H9 (cell line): ENCODE data around the gene SORD. TPM values are rescaled to one million over a fixed set of nuclear protein-coding genes. Genes with fewer than 3 reads are reported as not detected.
"Not testable (repeated sequence)": the region's sequence is repeated elsewhere in the genome, so short reads cannot be mapped to it uniquely, and the experiment has no call there.

Source experiments
- DNase-seq: peaks from one replicate; pipeline ENCODE4 v3.0.0-alpha.2; 2017
- H2AFZ ChIP-seq: one replicate; pipeline ENCODE4 v1.6.1; 2013; ENCODE audit warnings: mild to moderate bottlenecking, low read length, control low read depth, moderate library complexity
- H2AK5ac ChIP-seq: 2 replicates; pipeline ENCODE4 v1.6.1; 2013; ENCODE audit warnings: low read length, control low read depth, mixed read lengths; ENCODE audit not compliant: insufficient read length
- H2BK120ac ChIP-seq: one replicate; pipeline ENCODE4 v1.6.1; 2013; ENCODE audit warnings: low read depth, mild to moderate bottlenecking, low read length, control low read depth, inconsistent platforms; ENCODE audit not compliant: poor library complexity, severe bottlenecking
- H2BK12ac ChIP-seq: 2 replicates; pipeline ENCODE4 v1.6.1; 2013; ENCODE audit warnings: low read length, control low read depth, mixed read lengths, low read depth; ENCODE audit not compliant: insufficient read length
- H2BK15ac ChIP-seq: 2 replicates; pipeline ENCODE4 v1.6.1; 2013; ENCODE audit warnings: low read depth, low read length, control low read depth
- H2BK20ac ChIP-seq: one replicate; pipeline ENCODE4 v1.6.1; 2013; ENCODE audit warnings: low read depth, mild to moderate bottlenecking, low read length, control low read depth, inconsistent platforms; ENCODE audit not compliant: poor library complexity, severe bottlenecking
- H2BK5ac ChIP-seq: 2 replicates; pipeline ENCODE4 v1.6.1; 2013; ENCODE audit warnings: low read length, control low read depth, mixed read lengths; ENCODE audit not compliant: insufficient read length
- H3K14ac ChIP-seq: 2 replicates; pipeline ENCODE4 v1.6.1; 2013; ENCODE audit warnings: low read length, control low read depth; ENCODE audit not compliant: insufficient read depth
- H3K18ac ChIP-seq: 2 replicates; pipeline ENCODE4 v1.6.1; 2013; ENCODE audit warnings: low read depth, mild to moderate bottlenecking, mixed read lengths, low read length, control low read depth; ENCODE audit not compliant: insufficient read length
- H3K23ac ChIP-seq: 2 replicates; pipeline ENCODE4 v1.6.1; 2013; ENCODE audit warnings: low read length, control low read depth, mixed read lengths, low read depth; ENCODE audit not compliant: insufficient read length
- H3K23me2 ChIP-seq: 2 replicates; pipeline ENCODE4 v1.6.1; 2013; ENCODE audit warnings: low read depth, mild to moderate bottlenecking, mixed read lengths, low read length, control low read depth; ENCODE audit not compliant: insufficient read length, poor library complexity, severe bottlenecking
- H3K27ac ChIP-seq: 2 replicates; pipeline ENCODE4 v1.5.1; 2013; ENCODE audit warnings: low read length, control low read depth, mixed read lengths, low read depth; ENCODE audit not compliant: insufficient read length
- H3K27me3 ChIP-seq: 2 replicates; pipeline ENCODE4 v1.6.1; 2013; ENCODE audit warnings: low read length, control low read depth, inconsistent platforms; ENCODE audit not compliant: insufficient read depth
- H3K4ac ChIP-seq: 2 replicates; pipeline ENCODE4 v1.6.1; 2013; ENCODE audit warnings: low read depth, mild to moderate bottlenecking, control low read depth, inconsistent platforms, low read length, moderate library complexity
- H3K4me1 ChIP-seq: 2 replicates; pipeline ENCODE4 v1.6.1; 2013; ENCODE audit warnings: low read length, control low read depth, inconsistent platforms; ENCODE audit not compliant: insufficient read depth
- H3K4me2 ChIP-seq: 2 replicates; pipeline ENCODE4 v1.6.1; 2013; ENCODE audit warnings: low read length, control low read depth, mixed read lengths; ENCODE audit not compliant: insufficient read length, insufficient read depth
- H3K56ac ChIP-seq: 2 replicates; pipeline ENCODE4 v1.6.1; 2013; ENCODE audit warnings: low read depth, mild to moderate bottlenecking, mixed read lengths, low read length, control low read depth; ENCODE audit not compliant: insufficient read length
- H3K79me1 ChIP-seq: 2 replicates; pipeline ENCODE4 v1.6.1; 2013; ENCODE audit warnings: low read depth, mild to moderate bottlenecking, moderate library complexity, low read length, control low read depth, inconsistent platforms; ENCODE audit not compliant: insufficient read depth, poor library complexity, severe bottlenecking
- H3K79me2 ChIP-seq: 2 replicates; pipeline ENCODE4 v1.6.1; 2013; ENCODE audit warnings: low read length, control low read depth, inconsistent platforms; ENCODE audit not compliant: insufficient read depth
- H3K9ac ChIP-seq: 2 replicates; pipeline ENCODE4 v1.6.1; 2013; ENCODE audit warnings: low read length, control low read depth, mixed read lengths; ENCODE audit not compliant: insufficient read length; ENCODE audit errors: extremely low read depth
- H3K9me3 ChIP-seq: one replicate; pipeline ENCODE4 v1.6.1; 2013; ENCODE audit warnings: low read depth, low read length, inconsistent platforms; ENCODE audit not compliant: control insufficient read depth
- H3T11ph ChIP-seq: one replicate; pipeline ENCODE4 v1.6.1; 2013; ENCODE audit warnings: mild to moderate bottlenecking, low read length, control low read depth, inconsistent platforms
- H4K20me1 ChIP-seq: one replicate; pipeline ENCODE4 v1.6.1; 2013; ENCODE audit not compliant: control insufficient read depth, insufficient read length, insufficient read depth
- H4K5ac ChIP-seq: 2 replicates; pipeline ENCODE4 v1.6.1; 2013; ENCODE audit warnings: low read depth, mild to moderate bottlenecking, mixed read lengths, low read length, control low read depth; ENCODE audit not compliant: insufficient read length
- H4K8ac ChIP-seq: replicated peaks from 2 replicates; pipeline ENCODE4 v1.6.1; 2013; ENCODE audit warnings: low read length, control low read depth, mixed read lengths, low read depth; ENCODE audit not compliant: insufficient read length
- H4K91ac ChIP-seq: 2 replicates; pipeline ENCODE4 v1.6.1; 2013; ENCODE audit warnings: low read depth, mild to moderate bottlenecking, moderate library complexity, mixed read lengths, low read length, control low read depth; ENCODE audit not compliant: insufficient read length
- H3K27ac Mint-ChIP-seq, 3 experiments: 2 replicates in 2 of 3; 3 replicates in 1 of 3; pipeline ENCODE4 v1.8.0; 2020 to 2021; ENCODE audit warnings: mixed read lengths in 3 of 3, mild to moderate bottlenecking in 1 of 3, moderate library complexity in 1 of 3
- H3K27me3 Mint-ChIP-seq: 2 replicates; pipeline ENCODE4 v1.8.0; 2021; ENCODE audit warnings: low read depth, mild to moderate bottlenecking, moderate library complexity, mixed read lengths
- H3K36me3 Mint-ChIP-seq, 3 experiments: 2 replicates in 2 of 3; 3 replicates in 1 of 3; pipeline ENCODE4 v1.8.0; 2020 to 2021; ENCODE audit warnings: low read depth in 3 of 3, mixed read lengths in 3 of 3; ENCODE audit not compliant: insufficient read depth in 1 of 3
- H3K4me1 Mint-ChIP-seq, 2 experiments: 2 replicates each; pipeline ENCODE4 v1.8.0; 2020; ENCODE audit warnings: mixed read lengths in 2 of 2
- H3K4me3 Mint-ChIP-seq, 2 experiments: 2 replicates in 1 of 2; 3 replicates in 1 of 2; pipeline ENCODE4 v1.8.0; 2020 to 2021; ENCODE audit warnings: mild to moderate bottlenecking in 2 of 2, mixed read lengths in 2 of 2, moderate library complexity in 1 of 2
- H3K9me3 Mint-ChIP-seq, 2 experiments: 2 replicates in 1 of 2; 3 replicates in 1 of 2; pipeline ENCODE4 v1.8.0; 2020; ENCODE audit warnings: mild to moderate bottlenecking in 2 of 2, mixed read lengths in 2 of 2, moderate library complexity in 1 of 2
- WGBS: extraction: QIAGEN DNeasy Blood & Tissue Kit; methylation state at CpG from one replicate; pipeline ENCODE4 v1.1.7; 2013; ENCODE audit warnings: missing lambda C conversion rate, low lambda C conversion rate, mixed read lengths; ENCODE audit not compliant: insufficient read length; ENCODE audit errors: extremely low coverage; 5-methylcytosine and 5-hydroxymethylcytosine counted together
- total RNA-seq: library from RNA; stranded (reverse); gene quantifications from 2 replicates; pipeline ENCODE4 v1.2.1, GENCODE V29; 2021

The SORD gene
- total RNA-seq, 1 experiment from 2014 or later = 35.2 TPM

- H2BK12ac ChIP-seq, H3K79me1 ChIP-seq, H4K8ac ChIP-seq, H2AK5ac ChIP-seq, H3K4me1 Mint-ChIP-seq, H3K4me1 ChIP-seq, H2BK15ac ChIP-seq, DNase-seq, H3K36me3 Mint-ChIP-seq, H3K27me3 Mint-ChIP-seq, H2BK20ac ChIP-seq, H3K9ac ChIP-seq, H3K23me2 ChIP-seq, H3K27me3 ChIP-seq, H3K27ac ChIP-seq, H3K23ac ChIP-seq, H2BK120ac ChIP-seq, H4K5ac ChIP-seq, H3K56ac ChIP-seq, H3K4me2 ChIP-seq, H3K4ac ChIP-seq, H3K27ac Mint-ChIP-seq, H3K79me2 ChIP-seq, H3K9me3 Mint-ChIP-seq, H3T11ph ChIP-seq, H4K20me1 ChIP-seq, H3K9me3 ChIP-seq, H2BK5ac ChIP-seq, H4K91ac ChIP-seq, H3K18ac ChIP-seq, H3K4me3 Mint-ChIP-seq, H2AFZ ChIP-seq, H3K14ac ChIP-seq: not testable (repeated sequence)
- WGBS = no CpG with 5 or more reads among the region's 1 CpG
Observed at GRCh38 chr15:44984144-44984543, 38.9 kb upstream of the SORD start.

- H3K9me3 Mint-ChIP-seq, H3K79me1 ChIP-seq, H3T11ph ChIP-seq, H3K27ac ChIP-seq, H2BK20ac ChIP-seq, H4K20me1 ChIP-seq, H4K5ac ChIP-seq, H3K9me3 ChIP-seq, H2AK5ac ChIP-seq, H2BK5ac ChIP-seq, H3K23ac ChIP-seq, H3K79me2 ChIP-seq, H3K4me1 Mint-ChIP-seq, H3K14ac ChIP-seq, H3K4me3 Mint-ChIP-seq, H3K9ac ChIP-seq, H3K4me2 ChIP-seq, H2AFZ ChIP-seq, H3K27me3 Mint-ChIP-seq, H3K4ac ChIP-seq, H4K91ac ChIP-seq, H2BK12ac ChIP-seq, H3K27ac Mint-ChIP-seq, H4K8ac ChIP-seq, H3K36me3 Mint-ChIP-seq, H3K18ac ChIP-seq, DNase-seq, H2BK120ac ChIP-seq, H3K23me2 ChIP-seq, H2BK15ac ChIP-seq, H3K4me1 ChIP-seq, H3K27me3 ChIP-seq, H3K56ac ChIP-seq: not testable (repeated sequence)
- no CpG with 5 or more reads among the region's 4 CpGs for WGBS
Observed at GRCh38 chr15:44986346-44987055, 36.5 kb upstream of the SORD start.
